ENCODE measurements around the gene NFKBIE. TPM values are rescaled to one million over a fixed set of nuclear protein-coding genes. Genes with fewer than 3 reads are reported as not detected.
A peak's percentile ranks its signal among the peaks of the same experiment; 100 is the strongest.

NFKBIE gene
- total and polyA plus RNA-seq, 9 of the 15 experiments (the other 6 are each of a cell fraction or from before 2014, with no cell fraction given): 2.1 to 16.4 (median 11.7) TPM

GRCh38 chr6:44270526-44271405, 5.4 kb upstream of the NFKBIE start:
- no peaks in the 10 kb centered on the region for H3K9me1 ChIP-seq (ENCODE audit: control insufficient read depth, insufficient read depth, low read length)
- peaks cover 0 to 24% of the 10 kb centered on the region in 2 experiments; a peak in 2 of 5 replicates for H3K4me1 ChIP-seq (replicated peaks in 1 of 2; ENCODE audit: control insufficient read depth in 2 of 2, insufficient read depth in 2 of 2, low read length in 2 of 2)
- in situ Hi-C loops (cut with MboI): no loop called here
- no peak; the same call in 2 of the 3 replicates for ATAC-seq
- H3K27me3 ChIP-seq (ENCODE audit: control insufficient read depth in 2 of 2, insufficient read depth in 2 of 2, low read length in 2 of 2): peaks cover 53 to 61% of the 10 kb centered on the region in 2 experiments
- ChIA-PET POLR2A (interaction anchor here (0.6 to 4.7 kb wide), 3 partner anchors 8 to 23 kb away, joined by 3 to 24 read pairs (median 3); partner anchors contain the start of gene HSP90AB1), CTCF (ENCODE audit: low intra/inter-chr PET ratio) (interaction anchor here (4.6 kb wide), 1 partner anchor 67 kb away, joined by 61 read pairs; no protein-coding TSS in a partner anchor)
- BruUV-seq (replicated peaks): no TSS peak
- FAIRE-seq: no peak
- no peaks in the 10 kb centered on the region for H3K79me2 ChIP-seq (ENCODE audit: control insufficient read depth, insufficient read depth, low read length)
- H4K20me1 ChIP-seq (replicated peaks; ENCODE audit: control insufficient read depth, insufficient read depth, low read length): peaks cover 6% of the 10 kb centered on the region; the same call in 1 of the 2 replicates
- H3K9ac ChIP-seq (ENCODE audit: insufficient read depth in 1 of 2, low read depth in 2 of 2, low read length in 2 of 2): no peak overlapping the region
- no peaks in the 10 kb centered on the region for H3K36me3 ChIP-seq (ENCODE audit: control insufficient read depth, insufficient read depth, low read length)
- H3K27ac ChIP-seq (ENCODE audit: extremely low read depth, low read depth, low read length): no peak overlapping the region
- H3K9me3 ChIP-seq (replicated peaks; ENCODE audit: control insufficient read depth, insufficient read depth, low read depth, low read length): no peaks in the 10 kb centered on the region
- 4% methylated on average over 14 of the region's 90 CpGs for WGBS (ENCODE audit: insufficient coverage, low coverage, missing lambda C conversion rate)
- peak in 3 of 4 experiments; percentile 53 to 86 (median 85) for DNase-seq (ENCODE audit: extremely low read depth in 1 of 4, low spot score in 3 of 4)
- intact Hi-C loops (cut with micrococcal nuclease): no loop called here
- no peak overlapping the region; the same call in 1 of the 2 replicates for H3K4me2 ChIP-seq (ENCODE audit: insufficient read depth, low read length)
- H3K4me3 ChIP-seq: peak overlapping the region; percentile 21; the same call in 1 of the 2 replicates
- no peak overlapping the region for H2AFZ ChIP-seq (ENCODE audit: low read depth, low read length)
- TF ChIP-seq BRD9 (IDR thresholded peaks at IDR 0.05; ENCODE audit: low read depth, partially characterized antibody) (no peak), ZBTB7A (IDR thresholded peaks at IDR 0.05; ENCODE audit: borderline replicate concordance, control insufficient read depth, low read depth, low read length) (peak; percentile 79; the same call in 1 of the 2 replicates), KDM1A (IDR thresholded peaks at IDR 0.05) (no peak), ZNF282 (CRISPR knock-in tag; IDR thresholded peaks at IDR 0.05) (no peak), MED1 (CRISPR knock-in tag; IDR thresholded peaks at IDR 0.05; ENCODE audit: borderline replicate concordance) (no peak), REST (IDR thresholded peaks at IDR 0.05; ENCODE audit: borderline replicate concordance) (peak; percentile 59), REST (CRISPR knock-in tag; IDR thresholded peaks at IDR 0.05; ENCODE audit: low read depth) (no peak), TCF3 (CRISPR knock-in tag; IDR thresholded peaks at IDR 0.05) (no peak), FOXP1 (CRISPR knock-in tag; IDR thresholded peaks at IDR 0.05) (no peak), MCM5 (IDR thresholded peaks at IDR 0.05; ENCODE audit: low read depth) (no peak)
- TF ChIP-seq, protein P1, sequence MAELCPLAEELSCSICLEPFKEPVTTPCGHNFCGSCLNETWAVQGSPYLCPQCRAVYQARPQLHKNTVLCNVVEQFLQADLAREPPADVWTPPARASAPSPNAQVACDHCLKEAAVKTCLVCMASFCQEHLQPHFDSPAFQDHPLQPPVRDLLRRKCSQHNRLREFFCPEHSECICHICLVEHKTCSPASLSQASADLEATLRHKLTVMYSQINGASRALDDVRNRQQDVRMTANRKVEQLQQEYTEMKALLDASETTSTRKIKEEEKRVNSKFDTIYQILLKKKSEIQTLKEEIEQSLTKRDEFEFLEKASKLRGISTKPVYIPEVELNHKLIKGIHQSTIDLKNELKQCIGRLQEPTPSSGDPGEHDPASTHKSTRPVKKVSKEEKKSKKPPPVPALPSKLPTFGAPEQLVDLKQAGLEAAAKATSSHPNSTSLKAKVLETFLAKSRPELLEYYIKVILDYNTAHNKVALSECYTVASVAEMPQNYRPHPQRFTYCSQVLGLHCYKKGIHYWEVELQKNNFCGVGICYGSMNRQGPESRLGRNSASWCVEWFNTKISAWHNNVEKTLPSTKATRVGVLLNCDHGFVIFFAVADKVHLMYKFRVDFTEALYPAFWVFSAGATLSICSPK (IDR thresholded peaks at IDR 0.05; ENCODE audit: borderline replicate concordance): no peak
